Tibial artery (tissue), 4 donors: ENCODE data around the gene PTGDR2.

Experiments used
- DNase-seq, 2 donors: peaks; one replicate each; pipeline ENCODE4 v3.0.0-alpha.2; 2019
- H3K27ac ChIP-seq, 2 donors: fragments of 200-600 bp; sonication (generic) in 1 of 2; 1 replicate in 1 of 2; 2 replicates in 1 of 2; pipeline ENCODE4 v1.5.1; 2018 to 2019; ENCODE audit warnings: mild to moderate bottlenecking in 1 of 2
- H3K27me3 ChIP-seq, 2 donors: fragments of 200-600 bp; sonication (generic) in 1 of 2; one replicate each; pipeline versions ENCODE4 v1.5.1 to v1.6.0; 2016 to 2019
- H3K36me3 ChIP-seq, 3 donors: fragments of 200-600 bp; sonication (generic) in 2 of 3; one replicate each; pipeline ENCODE4 v1.5.1; 2016 to 2019; ENCODE audit warnings: mild to moderate bottlenecking in 2 of 3
- H3K4me1 ChIP-seq, 4 donors: fragments of 200-600 bp; sonication (generic) in 2 of 4; 1 replicate in 3 of 4; 2 replicates in 1 of 4; pipeline ENCODE4 v1.5.1; 2016 to 2019
- H3K4me3 ChIP-seq, 2 donors: fragments of 200-600 bp; sonication (generic) in 1 of 2; 1 replicate in 1 of 2; 2 replicates in 1 of 2; pipeline ENCODE4 v1.5.1; 2018 to 2019; ENCODE audit warnings: mild to moderate bottlenecking in 2 of 2
- H3K9me3 ChIP-seq, 3 donors: fragments of 200-600 bp; sonication (generic) in 1 of 3; one replicate each; pipeline ENCODE4 v1.5.1; 2016 to 2019
- intact Hi-C: fragments of 100-400 bp; cut with DNase I; formaldehyde crosslinking; loops from one replicate; pipeline ENCODE4 v1.15.0; 2023; ENCODE audit warnings: low total_unique reads
- TF ChIP-seq, protein P1 (sequence below), 2 experiments: fragments of 200-600 bp in 1 of 2; fragments of 450-650 bp in 1 of 2; IDR thresholded peaks; one replicate each; pipeline ENCODE4 v1.5.1; 2017 to 2019; ENCODE audit warnings: antibody characterized with exemption in 2 of 2, mild to moderate bottlenecking in 1 of 2, moderate library complexity in 1 of 2

Gene PTGDR2

DNA sequence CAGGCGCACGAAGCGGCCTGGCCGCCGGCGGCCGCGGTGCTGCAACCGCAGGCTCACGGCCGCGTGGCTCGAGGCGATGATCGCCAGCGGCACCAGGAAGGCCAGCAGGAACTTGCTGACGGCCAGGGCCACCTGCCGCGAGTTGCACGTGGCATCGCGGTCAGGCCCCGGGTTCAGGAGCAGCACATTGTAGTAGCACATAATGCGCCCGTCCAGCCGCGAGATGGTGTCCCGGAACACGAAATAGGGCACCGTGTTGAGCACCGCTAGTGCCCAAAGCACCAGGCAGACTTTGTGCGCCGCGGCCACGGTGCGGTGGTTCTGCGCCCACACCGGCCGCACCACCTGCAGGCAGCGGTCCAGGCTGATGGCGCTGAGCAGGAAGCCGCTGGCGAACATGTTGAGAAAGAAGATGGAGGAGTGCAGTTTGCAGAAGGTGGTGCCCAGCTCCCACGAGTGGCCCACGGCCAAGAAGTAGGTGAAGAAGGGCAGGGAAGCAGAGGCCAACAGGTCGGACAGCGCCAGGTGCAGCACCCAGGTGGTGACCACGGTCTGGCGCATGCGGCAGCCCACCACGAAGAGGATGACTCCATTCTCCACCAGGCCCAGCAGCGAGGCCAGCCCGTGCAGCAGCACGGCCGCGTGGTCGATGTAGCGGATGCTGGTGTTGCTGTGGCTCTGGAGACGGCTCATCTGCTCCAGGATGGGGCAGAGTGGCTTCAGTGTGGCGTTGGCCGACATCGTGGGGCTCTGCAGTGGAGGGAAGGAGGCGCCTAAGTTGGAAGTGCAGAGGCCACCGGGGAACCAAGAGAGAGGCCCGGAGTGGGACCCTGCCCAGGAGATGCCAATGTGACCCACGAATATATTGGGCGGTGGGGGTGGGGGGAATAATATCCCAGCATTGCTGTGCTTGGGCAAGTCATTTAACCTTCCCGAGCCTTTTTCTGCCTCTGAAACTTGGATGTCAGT lies 2.5 kb downstream of the PTGDR2 start:
- Histone ChIP-seq H3K36me3 (peaks cover 14 to 54% (median 44%) of the 10 kb centered on the region in 3 donors), H3K4me3 (no peak overlapping the region), H3K4me1 (no peaks in the 10 kb centered on the region), H3K27ac (no peak overlapping the region), H3K27me3 (no peaks in the 10 kb centered on the region), H3K9me3 (no peaks in the 10 kb centered on the region)
- no peak for DNase-seq
- intact Hi-C loops = no loop called here
- TF ChIP-seq, protein P1, sequence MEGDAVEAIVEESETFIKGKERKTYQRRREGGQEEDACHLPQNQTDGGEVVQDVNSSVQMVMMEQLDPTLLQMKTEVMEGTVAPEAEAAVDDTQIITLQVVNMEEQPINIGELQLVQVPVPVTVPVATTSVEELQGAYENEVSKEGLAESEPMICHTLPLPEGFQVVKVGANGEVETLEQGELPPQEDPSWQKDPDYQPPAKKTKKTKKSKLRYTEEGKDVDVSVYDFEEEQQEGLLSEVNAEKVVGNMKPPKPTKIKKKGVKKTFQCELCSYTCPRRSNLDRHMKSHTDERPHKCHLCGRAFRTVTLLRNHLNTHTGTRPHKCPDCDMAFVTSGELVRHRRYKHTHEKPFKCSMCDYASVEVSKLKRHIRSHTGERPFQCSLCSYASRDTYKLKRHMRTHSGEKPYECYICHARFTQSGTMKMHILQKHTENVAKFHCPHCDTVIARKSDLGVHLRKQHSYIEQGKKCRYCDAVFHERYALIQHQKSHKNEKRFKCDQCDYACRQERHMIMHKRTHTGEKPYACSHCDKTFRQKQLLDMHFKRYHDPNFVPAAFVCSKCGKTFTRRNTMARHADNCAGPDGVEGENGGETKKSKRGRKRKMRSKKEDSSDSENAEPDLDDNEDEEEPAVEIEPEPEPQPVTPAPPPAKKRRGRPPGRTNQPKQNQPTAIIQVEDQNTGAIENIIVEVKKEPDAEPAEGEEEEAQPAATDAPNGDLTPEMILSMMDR (IDR thresholded peaks at IDR 0.05) = no peak

DNA sequence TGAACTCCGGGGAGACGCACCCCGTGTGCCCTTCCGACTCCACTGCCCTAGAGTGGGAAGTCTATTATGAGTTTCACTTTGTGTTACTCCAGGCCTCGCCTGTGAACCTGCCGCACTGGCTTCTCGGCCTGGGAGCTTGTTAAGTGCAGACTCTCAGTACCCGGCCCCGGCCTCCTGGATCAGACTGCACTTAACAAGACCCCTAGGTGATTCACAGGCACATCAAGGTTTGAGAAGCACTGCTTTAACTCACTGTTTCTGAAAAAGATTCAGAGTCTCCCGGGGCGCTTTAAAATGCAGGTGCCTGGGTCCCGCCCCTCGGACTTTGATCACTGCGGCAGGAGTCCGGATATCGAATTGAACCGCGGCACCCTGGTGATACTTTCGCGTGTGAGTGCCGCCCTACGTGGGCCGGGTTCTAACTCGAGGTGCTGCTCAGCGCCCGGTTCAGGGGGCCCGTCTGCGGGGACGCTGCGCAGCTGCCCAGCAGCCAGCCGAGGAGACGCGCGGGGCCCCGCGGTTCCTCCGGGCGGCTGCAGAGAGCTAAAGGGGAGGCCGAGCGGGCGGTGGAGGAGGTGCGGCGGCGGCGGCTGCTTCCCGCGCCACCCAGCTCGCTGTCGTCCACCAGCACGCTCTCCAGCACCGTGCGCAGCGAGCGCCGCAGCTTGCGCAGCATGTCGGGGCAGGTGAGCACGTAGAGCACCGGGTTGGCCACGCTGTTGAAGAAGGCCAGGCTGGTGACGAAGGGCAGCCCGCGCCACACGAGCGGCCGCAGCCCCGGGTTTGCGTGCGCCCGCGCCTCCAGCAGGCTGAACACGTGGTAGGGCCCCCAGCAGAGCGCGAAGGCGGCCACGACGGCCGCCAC lies 3.4 kb downstream of the PTGDR2 start:
- TF ChIP-seq, protein P1 (IDR thresholded peaks at IDR 0.05) = no peak
- Histone ChIP-seq H3K27me3 (no peaks in the 10 kb centered on the region), H3K4me1 (no peaks in the 10 kb centered on the region), H3K36me3 (peaks cover 14 to 63% (median 54%) of the 10 kb centered on the region in 3 donors), H3K9me3 (no peaks in the 10 kb centered on the region), H3K27ac (no peak overlapping the region), H3K4me3 (no peak overlapping the region)
- DNase-seq = no peak
- intact Hi-C loops = no loop called here

DNA sequence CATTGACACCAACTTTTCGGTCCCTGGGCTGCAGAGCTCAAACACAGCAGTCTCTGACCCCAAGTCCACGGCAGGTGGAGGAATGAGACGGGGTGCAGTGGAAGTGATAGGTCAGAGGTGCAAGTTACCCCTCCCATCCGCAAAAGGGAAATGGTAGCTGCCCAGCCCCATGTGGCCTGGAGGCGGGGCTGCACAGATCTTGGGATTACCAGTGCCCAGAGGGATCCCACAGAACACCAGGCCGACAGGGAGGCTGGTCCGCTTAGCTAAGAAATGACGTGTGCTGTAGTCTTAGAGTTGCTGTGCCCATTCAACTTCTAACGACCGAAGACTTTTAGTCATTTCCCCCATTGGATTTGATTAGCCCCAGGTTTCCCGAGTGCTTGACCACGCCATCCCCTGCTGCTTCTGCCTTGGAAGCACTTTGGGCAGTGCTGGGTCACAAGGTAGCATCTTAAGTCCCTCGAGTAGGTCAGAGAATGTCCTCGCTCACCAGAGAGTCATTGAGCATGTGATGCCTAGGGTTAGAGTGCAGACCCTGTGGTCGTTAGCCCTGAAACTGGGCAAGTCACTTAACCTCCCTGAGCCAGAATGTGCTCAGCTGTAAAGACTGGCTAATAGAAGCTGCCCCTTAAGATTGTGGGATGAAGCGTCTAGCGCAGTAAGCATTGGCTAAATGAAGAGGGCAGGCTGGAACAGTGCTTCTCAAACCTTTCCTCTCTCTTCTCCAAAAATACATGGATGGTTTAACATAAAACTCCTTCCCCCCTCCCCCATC lies 4.2 kb downstream of the PTGDR2 start:
- Histone ChIP-seq H3K4me1 (no peaks in the 10 kb centered on the region), H3K27me3 (no peaks in the 10 kb centered on the region), H3K36me3 (peaks cover 14 to 68% (median 56%) of the 10 kb centered on the region in 3 donors), H3K27ac (no peak overlapping the region), H3K4me3 (no peak overlapping the region), H3K9me3 (no peaks in the 10 kb centered on the region)
- DNase-seq = no peak
- intact Hi-C loops = no loop called here
- TF ChIP-seq, protein P1 (IDR thresholded peaks at IDR 0.05) = no peak

DNA sequence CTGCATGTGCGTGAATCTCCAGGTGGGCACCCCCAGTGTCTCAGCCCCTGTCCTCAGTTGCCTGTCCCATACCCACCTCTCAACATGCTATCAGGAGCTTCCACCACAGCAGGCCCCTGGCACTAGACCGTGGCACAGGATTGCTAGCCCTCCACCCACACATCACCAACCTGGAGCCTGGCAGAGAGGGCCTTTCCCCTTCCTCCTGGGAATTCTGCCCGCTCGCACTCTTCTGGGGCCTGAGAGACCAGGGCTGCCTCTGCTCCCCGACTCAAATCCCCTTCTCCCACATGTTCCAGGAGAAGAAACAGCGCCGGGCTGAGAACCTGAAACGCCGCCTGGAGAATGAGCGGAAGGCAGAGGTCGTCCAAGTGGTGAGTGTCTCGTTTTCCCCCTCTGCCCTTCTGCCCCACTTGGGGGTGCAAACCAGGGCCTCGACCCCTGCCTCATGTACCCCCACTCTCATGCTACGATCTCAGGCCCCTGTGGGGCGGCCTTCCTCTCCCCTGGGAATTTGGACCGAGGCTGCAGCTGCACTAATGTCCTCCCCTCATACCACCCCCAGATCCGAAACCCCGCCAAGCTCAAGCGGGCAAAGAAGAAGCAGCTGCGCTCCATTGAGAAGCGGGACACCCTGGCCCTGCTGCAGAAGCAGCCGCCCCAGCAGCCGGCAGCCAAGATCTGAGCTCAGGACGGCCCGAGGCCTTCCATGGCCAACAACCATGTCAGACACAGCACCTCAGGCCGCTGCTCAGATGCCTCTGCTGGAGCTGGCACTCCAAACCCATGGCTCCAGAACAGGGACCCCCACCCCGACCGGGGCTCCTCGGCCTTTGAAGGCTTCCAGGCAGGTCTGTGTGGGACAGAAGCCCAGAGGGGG lies 5.9 kb downstream of the PTGDR2 start:
- Histone ChIP-seq H3K4me3 (no peak overlapping the region), H3K36me3 (peaks cover 14 to 74% (median 56%) of the 10 kb centered on the region in 3 donors), H3K9me3 (no peaks in the 10 kb centered on the region), H3K27ac (no peak overlapping the region), H3K27me3 (no peaks in the 10 kb centered on the region), H3K4me1 (peaks cover 0 to 3% (median 0%) of the 10 kb centered on the region in 4 donors)
- DNase-seq = no peak
- intact Hi-C loops = no loop called here
- TF ChIP-seq, protein P1 (IDR thresholded peaks at IDR 0.05) = no peak
